Prostate gland (tissue), 2 donors: ENCODE data around the gene DGKZ. TPM values are rescaled to one million over a fixed set of nuclear protein-coding genes. Genes with fewer than 3 reads are reported as not detected.

ENCODE experiments used
- DNase-seq: peaks from one replicate; pipeline ENCODE4 v3.0.0-alpha.2; 2019; ENCODE audit warnings: low spot score
- H3K27ac ChIP-seq, 2 donors: fragments of 200-600 bp; sonication (generic); 2 replicates each; pipeline ENCODE4 v1.5.1; 2017 to 2019
- H3K27me3 ChIP-seq: fragments of 200-600 bp; sonication (generic); replicated peaks from 2 replicates; pipeline ENCODE4 v1.5.1; 2019; ENCODE audit not compliant: insufficient read depth
- H3K36me3 ChIP-seq, 2 donors: fragments of 200-600 bp; sonication (generic); 1 replicate in 1 of 2; 2 replicates in 1 of 2; pipeline versions ENCODE4 v1.5.1 to v1.8.1; 2017 to 2019
- H3K4me1 ChIP-seq: fragments of 200-600 bp; sonication (generic); replicated peaks from 2 replicates; pipeline ENCODE4 v1.5.1; 2019
- H3K4me3 ChIP-seq, 2 donors: fragments of 200-600 bp; sonication (generic); 2 replicates each; pipeline ENCODE4 v1.5.1; 2017 to 2019
- H3K9me3 ChIP-seq: fragments of 200-600 bp; sonication (generic); 2 replicates; pipeline ENCODE4 v1.5.1; 2017
- POLR2A ChIP-seq: fragments of 450-650 bp; IDR thresholded peaks from one replicate; pipeline ENCODE4 v1.6.1; 2016; ENCODE audit warnings: antibody characterized with exemption, mild to moderate bottlenecking
- POLR2AphosphoS5 ChIP-seq: sonication (generic); formaldehyde crosslinking; IDR thresholded peaks from one replicate; pipeline ENCODE4 v1.6.1; 2017; ENCODE audit warnings: antibody characterized with exemption
- WGBS: methylation state at CpG from one replicate; pipeline ENCODE4 v1.1.5; 2018; 5-methylcytosine and 5-hydroxymethylcytosine counted together
- intact Hi-C: fragments of 100-400 bp; cut with DNase I; formaldehyde crosslinking; loops from one replicate; pipeline ENCODE4 v1.14.2; 2022
- total RNA-seq, 2 donors: library from RNA; depleted of rRNA; stranded (reverse); fragments of >200 nt; gene quantifications; one replicate each; pipeline ENCODE4 v1.1.0, GENCODE V29; 2016
- TF ChIP-seq, protein P1 (sequence below), 4 experiments: fragments of 200-600 bp in 2 of 4; fragments of 450-650 bp in 2 of 4; sonication (generic) in 2 of 4; IDR thresholded peaks; 1 replicate in 3 of 4; 2 replicates in 1 of 4; pipeline ENCODE4 v1.5.1; 2016 to 2019; ENCODE audit warnings: antibody characterized with exemption in 4 of 4, mild to moderate bottlenecking in 2 of 4, moderate library complexity in 2 of 4

The DGKZ gene
- total RNA-seq, 2 donors from 2014 or later = 53.6 to 95.0 TPM

DNA sequence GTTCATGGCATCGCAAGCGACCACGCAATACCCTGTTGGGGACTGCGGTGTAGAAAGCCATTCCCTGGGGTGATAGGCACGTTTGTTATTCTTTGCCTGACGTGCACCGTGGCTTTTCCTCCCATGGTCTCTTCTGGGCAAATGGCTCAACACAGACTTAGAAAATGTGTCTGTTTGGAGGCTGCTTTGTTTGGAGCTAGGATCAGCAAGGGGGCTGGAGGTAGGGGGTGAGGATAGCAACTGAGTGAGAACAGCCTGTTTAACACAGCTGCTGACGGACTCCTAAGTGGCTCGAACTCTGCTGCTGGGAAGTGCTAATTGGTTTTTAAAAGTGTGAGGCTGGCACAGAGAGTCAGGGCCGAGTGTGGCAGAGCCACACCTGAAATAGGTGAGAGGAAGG lies 60.4 kb downstream of the DGKZ start:
- no peak for TF ChIP-seq POLR2A
- intact Hi-C loops = no loop called here
- Histone ChIP-seq H3K27ac (no peak overlapping the region), H3K36me3 (peaks cover 16 to 22% of the 10 kb centered on the region in 2 donors), H3K27me3 (no peaks in the 10 kb centered on the region), H3K4me1 (no peaks in the 10 kb centered on the region), H3K4me3 (no peak overlapping the region), H3K9me3 (no peaks in the 10 kb centered on the region)
- no peak for DNase-seq
- 80% methylated on average over 10 of the region's 10 CpGs for WGBS

DNA sequence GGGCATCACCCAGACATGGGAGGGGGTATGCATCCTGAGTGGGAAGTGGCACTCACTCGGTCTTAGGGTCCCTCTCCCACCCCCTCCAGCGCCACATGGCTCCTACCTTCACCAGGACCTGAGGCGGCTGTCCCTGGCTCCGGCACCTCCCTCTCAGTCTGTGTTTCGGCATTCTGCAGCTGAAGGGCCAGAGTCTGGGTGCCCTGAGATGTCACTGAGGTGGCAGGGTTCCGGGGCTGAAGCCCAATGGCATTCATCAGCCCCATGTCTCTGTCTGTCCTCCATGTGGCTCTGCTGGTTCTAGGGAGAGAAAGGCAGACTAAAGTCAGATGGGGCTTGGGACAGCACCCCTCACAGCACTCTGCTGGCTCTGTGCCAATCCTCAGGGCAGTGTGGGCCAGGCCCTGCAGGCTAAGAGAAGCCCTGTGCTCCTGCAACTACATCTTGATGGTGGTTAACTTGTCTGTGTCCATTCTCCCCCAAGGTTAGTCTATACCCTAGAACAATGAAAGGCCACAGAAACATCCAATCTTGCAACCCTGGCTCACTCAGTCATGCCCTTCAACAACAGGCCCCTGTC lies 61.2 kb downstream of the DGKZ start:
- Histone ChIP-seq H3K4me3 (no peak overlapping the region), H3K27me3 (no peaks in the 10 kb centered on the region), H3K4me1 (no peaks in the 10 kb centered on the region), H3K9me3 (no peaks in the 10 kb centered on the region), H3K36me3 (peaks cover 16 to 22% of the 10 kb centered on the region in 2 donors), H3K27ac (no peak overlapping the region)
- TF ChIP-seq POLR2AphosphoS5 = no peak
- no peak for TF ChIP-seq POLR2A
- TF ChIP-seq, protein P1, sequence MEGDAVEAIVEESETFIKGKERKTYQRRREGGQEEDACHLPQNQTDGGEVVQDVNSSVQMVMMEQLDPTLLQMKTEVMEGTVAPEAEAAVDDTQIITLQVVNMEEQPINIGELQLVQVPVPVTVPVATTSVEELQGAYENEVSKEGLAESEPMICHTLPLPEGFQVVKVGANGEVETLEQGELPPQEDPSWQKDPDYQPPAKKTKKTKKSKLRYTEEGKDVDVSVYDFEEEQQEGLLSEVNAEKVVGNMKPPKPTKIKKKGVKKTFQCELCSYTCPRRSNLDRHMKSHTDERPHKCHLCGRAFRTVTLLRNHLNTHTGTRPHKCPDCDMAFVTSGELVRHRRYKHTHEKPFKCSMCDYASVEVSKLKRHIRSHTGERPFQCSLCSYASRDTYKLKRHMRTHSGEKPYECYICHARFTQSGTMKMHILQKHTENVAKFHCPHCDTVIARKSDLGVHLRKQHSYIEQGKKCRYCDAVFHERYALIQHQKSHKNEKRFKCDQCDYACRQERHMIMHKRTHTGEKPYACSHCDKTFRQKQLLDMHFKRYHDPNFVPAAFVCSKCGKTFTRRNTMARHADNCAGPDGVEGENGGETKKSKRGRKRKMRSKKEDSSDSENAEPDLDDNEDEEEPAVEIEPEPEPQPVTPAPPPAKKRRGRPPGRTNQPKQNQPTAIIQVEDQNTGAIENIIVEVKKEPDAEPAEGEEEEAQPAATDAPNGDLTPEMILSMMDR (IDR thresholded peaks at IDR 0.05) = no peak
- 94% methylated on average over 6 of the region's 6 CpGs for WGBS
- DNase-seq = no peak
- intact Hi-C loops = no loop called here

DNA sequence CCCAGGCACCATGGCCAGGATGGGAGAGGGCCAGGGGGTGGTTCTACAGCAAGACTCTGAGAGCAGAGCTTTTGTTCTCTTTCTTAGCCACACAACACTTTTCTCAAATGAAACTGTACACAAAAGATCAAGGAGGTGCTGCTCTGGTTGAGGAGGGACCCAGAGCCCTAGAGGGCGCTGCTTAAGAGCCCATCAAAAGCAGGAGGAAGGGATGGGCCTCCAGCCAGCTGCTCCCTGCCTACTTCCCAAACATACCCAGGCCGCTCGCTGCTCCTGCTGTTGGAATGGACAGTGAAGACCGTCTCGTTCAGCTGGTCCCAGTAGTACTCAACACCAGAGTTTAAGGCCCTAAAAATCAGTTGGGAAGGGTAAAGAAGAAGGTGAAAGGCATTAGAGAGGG lies 62.8 kb downstream of the DGKZ start:
- Histone ChIP-seq H3K4me1 (no peaks in the 10 kb centered on the region), H3K27me3 (no peaks in the 10 kb centered on the region), H3K4me3 (no peak overlapping the region), H3K9me3 (no peaks in the 10 kb centered on the region), H3K36me3 (peaks cover 9 to 22% of the 10 kb centered on the region in 2 donors), H3K27ac (no peak overlapping the region)
- 59% methylated on average over 5 of the region's 5 CpGs for whole genome bisulfite sequencing
- DNase-seq = no peak
- intact Hi-C loops = no loop called here
- TF ChIP-seq POLR2AphosphoS5 (no peak), POLR2A (no peak)
- TF ChIP-seq, protein P1 (IDR thresholded peaks at IDR 0.05) = no peak

DNA sequence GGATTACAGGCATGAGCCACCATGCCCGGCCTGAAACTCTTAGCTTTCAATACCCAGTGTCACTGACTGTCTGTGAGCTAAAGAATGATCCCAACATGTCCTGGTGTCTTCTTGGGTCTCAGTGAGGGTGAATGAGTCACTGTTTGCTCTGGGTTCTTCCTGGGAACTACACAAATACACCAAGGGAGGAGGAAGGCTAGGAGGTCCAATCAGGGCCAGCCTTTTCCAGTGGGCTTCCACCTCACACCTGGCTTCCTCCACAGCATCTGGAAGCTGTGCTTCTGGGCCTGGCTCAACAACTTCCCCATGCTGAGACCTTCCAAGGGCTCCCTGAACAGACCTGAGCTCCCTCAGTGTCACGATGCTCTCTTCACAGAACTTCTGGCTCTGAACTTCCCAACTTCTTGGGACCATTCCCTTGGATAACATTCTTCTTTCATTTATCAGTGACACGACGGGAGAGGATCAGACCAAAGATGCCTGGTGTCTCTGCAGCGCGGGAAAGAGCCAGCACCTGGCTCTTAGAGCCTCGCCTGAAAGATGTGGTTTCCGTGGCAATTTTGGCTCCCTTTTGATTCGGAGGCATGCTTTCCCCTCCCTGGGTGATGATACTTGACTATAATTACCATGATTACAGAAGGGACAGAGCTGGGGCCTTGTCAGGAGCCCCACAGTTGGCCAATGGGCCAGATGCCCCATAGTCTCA lies 66.7 kb downstream of the DGKZ start:
- Histone ChIP-seq H3K9me3 (no peaks in the 10 kb centered on the region), H3K36me3 (peaks cover 0 to 8% of the 10 kb centered on the region in 2 donors), H3K4me3 (no peak overlapping the region), H3K27ac (no peak overlapping the region), H3K4me1 (no peaks in the 10 kb centered on the region), H3K27me3 (no peaks in the 10 kb centered on the region)
- 97% methylated on average over 9 of the region's 9 CpGs for WGBS
- intact Hi-C loops = no loop called here
- DNase-seq = no peak
- TF ChIP-seq, protein P1 (IDR thresholded peaks at IDR 0.05) = no peak
- TF ChIP-seq POLR2AphosphoS5 (no peak), POLR2A (no peak)

DNA sequence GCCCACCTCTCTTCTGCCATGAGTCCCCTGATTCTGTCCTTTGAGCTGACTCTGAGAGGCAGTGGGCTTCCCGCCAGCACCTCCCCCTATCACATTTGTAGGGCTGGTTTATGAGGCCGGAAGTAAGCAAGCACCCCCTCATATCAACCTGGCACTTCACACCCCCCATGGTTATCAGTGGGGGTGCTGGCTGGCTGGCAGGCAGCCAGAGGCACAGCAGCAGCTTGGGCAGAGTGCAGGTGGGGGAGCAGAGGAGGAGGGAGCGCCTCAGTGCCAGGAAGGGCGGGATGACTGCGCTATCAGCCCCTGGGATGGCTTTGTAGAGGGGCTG lies 67.2 kb downstream of the DGKZ start:
- no peaks in the 10 kb centered on the region for H3K27me3 ChIP-seq

More for the DNA sequence above, 67.2 kb downstream of the DGKZ start:
- intact Hi-C loops = no loop called here
- Histone ChIP-seq H3K9me3 (no peaks in the 10 kb centered on the region), H3K36me3 (peaks cover 0 to 8% of the 10 kb centered on the region in 2 donors), H3K27ac (no peak overlapping the region), H3K4me3 (no peak overlapping the region), H3K4me1 (no peaks in the 10 kb centered on the region)
- DNase-seq = no peak
- WGBS = 98% methylated on average over 5 of the region's 5 CpGs
- TF ChIP-seq POLR2A (no peak), POLR2AphosphoS5 (no peak)
- TF ChIP-seq, protein P1 (IDR thresholded peaks at IDR 0.05) = no peak
